Loucy (cell line): ENCODE measurements around the gene CRYBA1.

Experiments
- EZH2phosphoT487 ChIP-seq: fragments of 200-600 bp; IDR thresholded peaks from 2 replicates; pipeline ENCODE4 v1.6.1; 2018; ENCODE audit warnings: antibody characterized with exemption, mild to moderate bottlenecking, moderate library complexity, borderline replicate concordance
- TF ChIP-seq, protein P1 (sequence below): fragments of 200-600 bp; sonication (generic); conservative IDR thresholded peaks from 2 replicates; pipeline ENCODE4 v1.5.1; 2014; ENCODE audit warnings: mild to moderate bottlenecking, antibody characterized with exemption, low read length

DNA sequence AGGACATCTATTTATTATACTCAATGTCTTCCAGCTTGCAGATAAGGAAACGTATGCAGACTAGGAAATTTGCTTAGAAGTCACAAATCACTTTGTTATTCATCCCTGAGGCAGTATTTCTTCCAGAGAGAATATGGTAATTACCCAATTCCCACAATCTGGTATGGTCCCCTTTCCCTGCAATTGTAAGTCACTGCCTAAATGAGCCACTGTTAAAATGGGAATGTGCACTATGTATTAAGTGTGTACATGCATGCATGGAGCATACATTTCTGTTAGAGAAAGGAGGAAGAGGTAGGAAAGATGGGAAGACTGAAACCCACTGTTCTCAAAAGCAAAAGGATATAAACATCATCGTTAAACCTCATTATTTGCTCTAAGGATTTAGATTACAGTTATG is 37.3 kb downstream of the CRYBA1 start:
- TF ChIP-seq, protein P1, sequence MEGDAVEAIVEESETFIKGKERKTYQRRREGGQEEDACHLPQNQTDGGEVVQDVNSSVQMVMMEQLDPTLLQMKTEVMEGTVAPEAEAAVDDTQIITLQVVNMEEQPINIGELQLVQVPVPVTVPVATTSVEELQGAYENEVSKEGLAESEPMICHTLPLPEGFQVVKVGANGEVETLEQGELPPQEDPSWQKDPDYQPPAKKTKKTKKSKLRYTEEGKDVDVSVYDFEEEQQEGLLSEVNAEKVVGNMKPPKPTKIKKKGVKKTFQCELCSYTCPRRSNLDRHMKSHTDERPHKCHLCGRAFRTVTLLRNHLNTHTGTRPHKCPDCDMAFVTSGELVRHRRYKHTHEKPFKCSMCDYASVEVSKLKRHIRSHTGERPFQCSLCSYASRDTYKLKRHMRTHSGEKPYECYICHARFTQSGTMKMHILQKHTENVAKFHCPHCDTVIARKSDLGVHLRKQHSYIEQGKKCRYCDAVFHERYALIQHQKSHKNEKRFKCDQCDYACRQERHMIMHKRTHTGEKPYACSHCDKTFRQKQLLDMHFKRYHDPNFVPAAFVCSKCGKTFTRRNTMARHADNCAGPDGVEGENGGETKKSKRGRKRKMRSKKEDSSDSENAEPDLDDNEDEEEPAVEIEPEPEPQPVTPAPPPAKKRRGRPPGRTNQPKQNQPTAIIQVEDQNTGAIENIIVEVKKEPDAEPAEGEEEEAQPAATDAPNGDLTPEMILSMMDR: no peak
- TF ChIP-seq EZH2phosphoT487: no peak
